HG03342 (cell line): ENCODE results near the gene RAD52.

Experiments used
- ATAC-seq: cut with Tn5 transposase; IDR thresholded peaks from one replicate; pipeline ENCODE4 v1.9.1; 2021; ENCODE audit warnings: mild to moderate bottlenecking, moderate library complexity; ENCODE audit not compliant: unreplicated experiment

Gene RAD52

DNA sequence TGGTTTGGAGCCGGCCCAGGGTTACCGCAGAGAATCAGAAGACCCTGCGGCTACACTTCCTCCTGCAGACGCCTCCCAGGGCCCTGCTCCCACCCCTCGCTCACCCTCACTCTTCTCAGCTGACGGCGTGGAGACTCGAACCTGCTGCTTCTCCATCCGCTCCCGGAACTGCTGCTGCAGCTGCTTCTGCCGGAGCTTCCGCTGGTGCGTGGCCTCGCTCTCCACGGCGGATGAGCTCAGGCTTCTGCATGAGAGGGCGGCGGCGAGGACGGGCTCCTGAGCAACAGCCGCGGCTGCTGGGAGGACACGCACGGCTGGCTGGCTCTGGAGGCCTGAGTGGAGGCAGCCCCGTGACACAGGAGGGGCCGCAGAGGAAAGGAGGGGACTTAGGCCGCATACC lies 33.3 kb downstream of the RAD52 start:
- ATAC-seq: no peak

DNA sequence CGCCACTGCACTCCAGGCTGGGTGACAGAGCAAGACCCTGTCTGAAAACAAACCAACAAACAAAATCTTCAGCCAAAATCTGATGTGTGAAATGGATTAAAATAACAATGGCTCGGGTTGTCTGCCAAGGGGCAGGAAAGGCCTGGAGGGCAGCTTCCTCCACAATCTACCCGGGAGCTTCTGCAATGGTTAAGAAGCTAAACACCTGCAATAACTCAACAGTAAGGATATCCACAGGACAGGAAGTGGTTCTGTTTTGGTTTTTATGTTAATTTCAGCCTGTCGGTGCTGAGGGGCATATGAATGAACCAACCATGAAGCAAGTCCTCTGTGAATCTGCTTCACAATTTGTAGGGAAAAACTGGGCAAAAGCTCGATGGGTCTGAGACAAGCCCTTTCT lies 34.4 kb downstream of the RAD52 start:
- ATAC-seq: no peak

- ATAC-seq: no peak
Observed at GRCh38 chr12:913919-914698, 35.4 kb downstream of the RAD52 start.

DNA sequence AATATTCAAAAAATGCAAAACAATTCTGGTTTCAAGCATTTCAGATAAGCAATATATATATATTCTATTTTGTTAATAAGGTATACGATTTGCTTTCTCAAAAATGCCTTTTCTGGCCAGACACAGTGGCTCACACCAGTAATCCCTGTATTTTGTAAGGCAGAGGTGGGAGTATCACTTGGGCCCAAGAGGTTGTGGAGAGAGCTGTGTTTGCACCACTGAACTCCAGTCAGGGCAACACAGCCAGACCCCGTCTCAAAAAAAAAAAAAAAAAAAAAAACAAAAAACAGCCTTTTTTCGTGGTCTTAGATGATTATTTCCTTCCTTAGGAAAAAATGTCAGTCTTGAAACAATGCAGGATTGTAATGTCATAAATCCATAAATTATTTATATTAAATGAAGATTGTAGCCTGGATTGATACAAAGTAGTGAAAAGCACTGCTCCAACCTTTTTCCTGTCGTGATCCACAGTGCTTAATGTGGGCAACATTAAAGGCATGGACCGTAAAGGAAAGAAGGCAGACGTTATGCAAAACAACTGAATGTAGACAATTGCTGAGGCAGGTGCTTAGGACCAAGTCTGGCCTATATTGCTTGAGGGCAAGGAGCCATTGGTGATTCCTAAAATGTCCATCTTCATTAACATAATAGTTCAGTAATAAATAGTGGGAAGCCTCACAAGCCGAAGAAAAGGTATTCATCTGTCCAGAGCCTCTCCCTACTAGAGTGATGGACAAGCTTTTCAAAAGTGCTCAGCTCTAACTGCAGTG lies 36.8 kb downstream of the RAD52 start:
- ATAC-seq: no peak

DNA sequence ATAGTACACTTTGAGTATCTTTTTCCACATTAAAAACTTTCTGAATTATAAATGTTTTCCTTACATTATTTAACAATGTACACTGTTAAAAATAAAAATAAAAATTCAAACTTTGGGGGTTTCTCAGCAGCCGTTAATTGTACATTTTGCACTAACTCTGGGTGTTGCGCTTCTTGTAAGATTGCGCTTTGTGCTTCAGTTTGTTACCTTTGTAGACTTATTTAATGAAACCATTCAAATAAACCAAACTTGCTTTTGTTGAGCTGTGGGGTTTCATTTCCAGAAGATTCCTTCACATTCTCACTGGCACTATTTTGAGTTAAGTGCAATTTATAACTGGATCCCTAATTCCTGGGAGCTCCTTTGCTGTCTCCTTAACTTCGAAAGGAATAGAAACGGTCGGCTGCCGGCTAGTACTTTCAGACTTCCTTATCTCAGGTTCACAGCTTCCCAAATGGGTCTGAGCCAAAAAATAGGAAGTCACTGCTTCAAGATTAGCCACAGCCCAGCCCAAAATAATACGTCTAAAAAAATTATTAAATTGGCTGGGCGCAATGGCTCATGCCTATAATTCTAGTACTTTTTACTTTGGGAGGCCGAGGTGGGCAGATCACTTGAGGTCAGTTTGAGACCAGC lies 38.2 kb downstream of the RAD52 start:
- no peak for ATAC-seq

DNA sequence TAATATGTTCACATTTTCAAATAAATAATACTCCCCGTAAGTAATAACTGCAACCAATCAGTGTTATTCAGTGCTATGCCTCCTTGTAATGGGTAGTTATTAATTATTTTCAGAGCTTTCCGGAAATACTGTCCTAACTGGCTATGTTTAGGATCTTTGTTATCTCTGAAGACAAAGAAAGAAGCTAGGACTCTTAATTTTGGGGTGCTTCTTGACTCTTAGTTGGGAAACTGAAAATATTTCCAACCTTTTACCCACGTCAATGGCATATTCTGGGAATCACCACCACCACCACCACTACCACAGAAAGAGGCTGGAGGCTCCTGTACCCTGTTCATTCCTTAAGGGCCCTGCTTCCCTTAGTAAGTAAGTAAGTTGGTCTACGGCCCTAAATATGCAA lies 39.1 kb downstream of the RAD52 start:
- ATAC-seq: no peak

- ATAC-seq: no peak
Observed at GRCh38 chr12:909861-910260, 39.6 kb downstream of the RAD52 start.

- ATAC-seq: no peak
Observed at GRCh38 chr12:907413-908185, 41.9 kb downstream of the RAD52 start.

GRCh38 chr12:906062-906585 lies 43.4 kb downstream of the RAD52 start:
- no peak for ATAC-seq

DNA sequence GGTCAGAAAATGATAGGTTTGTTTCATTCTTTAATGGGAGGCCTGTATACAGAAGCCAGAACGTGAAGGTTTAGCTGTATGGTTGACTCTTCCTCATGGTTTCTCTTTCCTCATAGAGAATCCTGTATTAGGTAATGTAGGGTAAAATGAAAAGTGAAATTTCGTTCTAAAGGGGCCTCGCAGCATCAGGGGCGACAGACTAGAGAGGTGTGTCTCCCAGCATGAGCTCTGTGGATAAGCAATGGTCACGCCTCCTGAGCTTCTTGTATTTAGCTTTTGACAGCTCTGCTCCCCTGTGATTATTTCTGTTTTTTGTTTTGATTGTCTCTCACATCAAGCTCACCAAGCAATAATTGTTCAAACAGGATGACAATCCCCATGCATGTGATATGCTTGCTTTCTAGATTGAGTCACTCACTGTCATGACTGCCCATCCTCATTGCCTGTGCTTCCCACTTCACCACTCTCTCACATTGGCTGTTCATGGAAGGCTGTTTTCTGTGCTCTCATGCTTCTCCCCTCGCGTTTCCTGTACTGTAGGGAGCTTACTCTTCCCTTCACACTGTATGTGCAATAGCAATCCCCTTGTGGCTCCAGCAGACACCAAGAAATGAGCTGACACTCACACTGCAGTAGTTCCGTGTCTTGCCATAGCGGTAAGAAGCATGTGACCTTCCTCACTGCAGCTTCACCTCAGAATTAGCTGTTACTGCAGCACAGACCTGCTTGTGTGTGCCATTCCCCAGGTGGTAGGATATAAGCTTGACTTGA lies 44.0 kb downstream of the RAD52 start:
- no peak for ATAC-seq

- ATAC-seq: no peak
Observed at GRCh38 chr12:904010-904414, 45.5 kb downstream of the RAD52 start.

DNA sequence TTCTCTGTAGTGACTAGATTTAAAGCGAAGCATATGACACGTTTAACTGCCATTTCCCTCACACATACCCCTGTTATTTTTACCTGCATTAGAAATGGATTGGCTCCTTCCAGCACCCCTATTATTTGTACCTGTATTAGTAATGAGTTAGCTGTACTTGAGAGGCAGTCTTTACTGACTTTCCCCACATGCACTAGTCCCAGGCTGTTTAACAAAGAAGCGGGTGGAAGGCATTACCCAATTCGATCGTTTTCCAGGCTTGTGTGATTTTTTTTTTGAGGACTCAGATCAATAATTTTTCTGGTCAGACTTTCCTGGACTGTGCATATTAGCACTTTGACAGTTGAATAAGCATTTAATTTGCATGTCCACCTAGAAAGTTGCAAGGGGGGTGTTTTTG lies 46.4 kb downstream of the RAD52 start:
- ATAC-seq: no peak

DNA sequence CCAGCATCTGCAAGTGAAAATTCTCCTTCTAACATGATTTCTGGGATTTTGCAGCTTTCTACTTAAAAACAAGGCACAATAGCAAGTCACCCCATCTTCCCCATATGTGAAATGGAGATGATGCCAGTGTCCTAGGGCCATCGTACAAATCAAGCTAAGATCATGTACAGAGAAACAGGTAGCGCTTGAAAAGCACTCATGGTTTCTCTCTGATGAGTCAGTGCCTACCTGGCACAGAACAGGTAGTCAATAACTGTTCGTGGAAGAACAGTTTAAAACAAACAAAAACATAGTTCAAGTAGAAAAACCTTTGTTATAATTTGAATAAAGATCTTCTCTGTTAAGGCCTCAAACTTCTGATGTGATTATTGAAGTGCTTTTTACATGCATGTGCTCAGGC lies 46.9 kb downstream of the RAD52 start:
- ATAC-seq: no peak

DNA sequence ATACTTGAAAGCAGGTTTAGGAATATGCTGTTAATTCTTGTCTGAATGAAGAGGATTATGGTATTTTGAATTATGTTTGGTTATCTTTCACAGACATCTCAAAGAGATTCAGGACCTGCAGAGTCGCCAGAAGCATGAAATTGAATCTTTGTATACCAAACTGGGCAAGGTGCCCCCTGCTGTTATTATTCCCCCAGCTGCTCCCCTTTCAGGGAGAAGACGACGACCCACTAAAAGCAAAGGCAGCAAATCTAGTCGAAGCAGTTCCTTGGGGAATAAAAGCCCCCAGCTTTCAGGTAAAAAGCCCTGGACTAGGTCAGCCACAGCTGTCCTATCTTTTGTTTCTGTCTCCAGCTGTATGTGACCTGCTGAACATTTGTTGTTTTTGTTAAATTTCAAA lies 52.1 kb downstream of the RAD52 start:
- no peak for ATAC-seq

DNA sequence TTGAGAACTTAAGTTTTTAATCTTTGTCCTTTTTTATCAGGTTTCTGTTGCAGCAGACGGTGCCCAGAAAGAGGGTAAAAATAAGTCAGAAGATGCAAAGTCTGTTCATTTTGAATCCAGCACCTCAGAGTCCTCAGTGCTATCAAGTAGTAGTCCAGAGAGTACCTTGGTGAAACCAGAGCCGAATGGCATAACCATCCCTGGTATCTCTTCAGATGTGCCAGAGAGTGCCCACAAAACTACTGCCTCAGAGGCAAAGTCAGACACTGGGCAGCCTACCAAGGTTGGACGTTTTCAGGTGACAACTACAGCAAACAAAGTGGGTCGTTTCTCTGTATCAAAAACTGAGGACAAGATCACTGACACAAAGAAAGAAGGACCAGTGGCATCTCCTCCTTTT lies 53.5 kb downstream of the RAD52 start:
- no peak for ATAC-seq

GRCh38 chr12:894226-894625 lies 55.3 kb downstream of the RAD52 start:
- no peak for ATAC-seq

DNA sequence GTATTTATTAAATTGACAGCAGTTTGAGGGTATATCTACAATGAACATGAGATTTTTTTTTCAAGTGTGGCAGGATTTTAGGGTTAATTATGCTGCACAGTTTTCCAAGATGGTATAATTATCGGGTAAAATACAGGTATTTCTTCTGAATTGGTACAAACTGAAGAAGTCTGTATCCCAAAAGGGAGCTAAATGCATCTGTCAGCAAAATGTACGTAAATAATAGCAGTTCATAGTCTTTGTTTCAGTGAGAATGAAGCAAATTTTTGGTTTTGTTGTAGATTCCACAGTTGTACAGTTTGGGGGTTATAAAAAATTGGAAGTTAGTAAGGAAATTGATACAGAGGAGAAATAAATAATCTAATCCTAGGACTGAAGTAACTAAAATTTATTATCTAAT lies 63.3 kb downstream of the RAD52 start:
- ATAC-seq: no peak

- ATAC-seq: no peak
Observed at GRCh38 chr12:885701-886100, 63.8 kb downstream of the RAD52 start.

DNA sequence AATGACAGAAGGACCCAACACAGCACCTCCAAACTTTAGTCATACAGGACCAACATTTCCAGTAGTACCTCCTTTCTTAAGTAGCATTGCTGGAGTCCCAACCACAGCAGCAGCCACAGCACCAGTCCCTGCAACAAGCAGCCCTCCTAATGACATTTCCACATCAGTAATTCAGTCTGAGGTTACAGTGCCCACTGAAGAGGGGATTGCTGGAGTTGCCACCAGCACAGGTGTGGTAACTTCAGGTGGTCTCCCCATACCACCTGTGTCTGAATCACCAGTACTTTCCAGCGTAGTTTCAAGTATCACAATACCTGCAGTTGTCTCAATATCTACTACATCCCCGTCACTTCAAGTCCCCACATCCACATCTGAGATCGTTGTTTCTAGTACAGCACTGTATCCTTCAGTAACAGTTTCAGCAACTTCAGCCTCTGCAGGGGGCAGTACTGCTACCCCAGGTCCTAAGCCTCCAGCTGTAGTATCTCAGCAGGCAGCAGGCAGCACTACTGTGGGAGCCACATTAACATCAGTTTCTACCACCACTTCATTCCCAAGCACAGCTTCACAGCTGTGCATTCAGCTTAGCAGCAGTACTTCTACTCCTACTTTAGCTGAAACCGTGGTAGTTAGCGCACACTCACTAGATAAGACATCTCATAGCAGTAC lies 64.6 kb downstream of the RAD52 start:
- no peak for ATAC-seq

DNA sequence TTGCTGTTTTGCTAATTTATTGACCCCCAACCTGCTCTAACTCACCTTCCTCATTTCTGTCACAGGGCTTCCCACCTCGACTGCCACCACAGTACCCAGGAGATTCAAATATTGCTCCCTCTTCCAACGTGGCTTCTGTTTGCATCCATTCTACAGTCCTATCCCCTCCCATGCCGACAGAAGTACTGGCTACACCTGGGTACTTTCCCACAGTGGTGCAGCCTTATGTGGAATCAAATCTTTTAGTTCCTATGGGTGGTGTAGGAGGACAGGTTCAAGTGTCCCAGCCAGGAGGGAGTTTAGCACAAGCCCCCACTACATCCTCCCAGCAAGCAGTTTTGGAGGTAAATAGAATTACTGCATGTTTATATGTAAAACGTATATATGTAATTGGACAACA lies 68.8 kb downstream of the RAD52 start:
- ATAC-seq: no peak
